Measurements from ENCODE around the gene ITPRID1.

DNA sequence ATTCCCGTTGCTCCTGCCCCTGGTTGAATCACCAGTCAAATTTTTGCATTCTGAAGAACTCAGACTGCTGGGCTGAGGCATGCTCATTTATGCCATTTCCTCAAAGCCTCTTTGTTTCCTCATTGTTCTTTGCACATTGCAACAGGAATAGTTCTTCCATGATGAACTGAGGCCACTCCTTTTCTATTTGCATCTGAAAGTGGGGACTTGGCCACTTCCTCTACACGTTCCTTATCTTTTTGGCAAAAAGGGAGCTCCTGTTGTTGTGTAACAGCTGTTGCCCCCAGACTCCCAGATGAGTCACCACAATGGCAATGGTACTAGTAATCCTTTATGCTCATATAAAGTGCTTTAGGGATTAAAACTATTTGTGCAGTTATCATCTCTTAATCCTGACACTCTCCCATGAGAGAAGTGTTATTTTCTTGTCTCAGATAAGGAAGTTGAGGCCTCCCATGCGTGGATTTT, 20.1 kb upstream of the ITPRID1 start:
- TF ChIP-seq, protein P1, sequence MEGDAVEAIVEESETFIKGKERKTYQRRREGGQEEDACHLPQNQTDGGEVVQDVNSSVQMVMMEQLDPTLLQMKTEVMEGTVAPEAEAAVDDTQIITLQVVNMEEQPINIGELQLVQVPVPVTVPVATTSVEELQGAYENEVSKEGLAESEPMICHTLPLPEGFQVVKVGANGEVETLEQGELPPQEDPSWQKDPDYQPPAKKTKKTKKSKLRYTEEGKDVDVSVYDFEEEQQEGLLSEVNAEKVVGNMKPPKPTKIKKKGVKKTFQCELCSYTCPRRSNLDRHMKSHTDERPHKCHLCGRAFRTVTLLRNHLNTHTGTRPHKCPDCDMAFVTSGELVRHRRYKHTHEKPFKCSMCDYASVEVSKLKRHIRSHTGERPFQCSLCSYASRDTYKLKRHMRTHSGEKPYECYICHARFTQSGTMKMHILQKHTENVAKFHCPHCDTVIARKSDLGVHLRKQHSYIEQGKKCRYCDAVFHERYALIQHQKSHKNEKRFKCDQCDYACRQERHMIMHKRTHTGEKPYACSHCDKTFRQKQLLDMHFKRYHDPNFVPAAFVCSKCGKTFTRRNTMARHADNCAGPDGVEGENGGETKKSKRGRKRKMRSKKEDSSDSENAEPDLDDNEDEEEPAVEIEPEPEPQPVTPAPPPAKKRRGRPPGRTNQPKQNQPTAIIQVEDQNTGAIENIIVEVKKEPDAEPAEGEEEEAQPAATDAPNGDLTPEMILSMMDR (IDR thresholded peaks at IDR 0.05): no peak
- TF ChIP-seq POLR2A (IDR thresholded peaks at IDR 0.05): no peak

All from esophagus squamous epithelium (tissue), 4 donors.